HG03439 (cell line): ENCODE results near the gene ARID3B.

Experiments used
- ATAC-seq: cut with Tn5 transposase; IDR thresholded peaks from one replicate; pipeline ENCODE4 v1.9.1; 2021; ENCODE audit warnings: mild to moderate bottlenecking, moderate library complexity; ENCODE audit not compliant: unreplicated experiment

Gene ARID3B

GRCh38 chr15:74633781-74634180, 92.8 kb downstream of the ARID3B start:
- ATAC-seq: no peak

DNA sequence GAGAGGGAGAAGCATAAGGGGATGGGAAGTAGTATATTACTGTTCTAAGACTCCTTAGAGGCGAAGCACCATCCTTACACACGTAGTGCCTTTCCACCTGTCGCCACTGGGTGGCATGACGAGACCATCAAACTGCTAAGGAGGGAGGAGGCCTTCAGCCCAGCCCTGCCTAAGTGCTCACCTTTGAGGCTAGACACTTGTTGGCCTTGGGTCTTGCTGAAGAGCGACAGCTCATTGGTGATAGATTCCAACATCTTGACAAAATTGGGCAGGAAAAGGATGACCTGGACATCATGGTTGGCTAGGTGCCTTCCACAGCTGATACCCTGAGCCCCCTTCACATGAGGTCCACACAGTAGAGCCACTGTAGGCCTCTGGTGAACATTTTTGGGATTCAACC, 94.2 kb downstream of the ARID3B start:
- no peak for ATAC-seq

- ATAC-seq: no peak
These were observed 96.0 kb downstream of the ARID3B start for GRCh38 chr15:74636984-74637383.

- no peak for ATAC-seq
These were observed 100.1 kb downstream of the ARID3B start for GRCh38 chr15:74641151-74641550.

DNA sequence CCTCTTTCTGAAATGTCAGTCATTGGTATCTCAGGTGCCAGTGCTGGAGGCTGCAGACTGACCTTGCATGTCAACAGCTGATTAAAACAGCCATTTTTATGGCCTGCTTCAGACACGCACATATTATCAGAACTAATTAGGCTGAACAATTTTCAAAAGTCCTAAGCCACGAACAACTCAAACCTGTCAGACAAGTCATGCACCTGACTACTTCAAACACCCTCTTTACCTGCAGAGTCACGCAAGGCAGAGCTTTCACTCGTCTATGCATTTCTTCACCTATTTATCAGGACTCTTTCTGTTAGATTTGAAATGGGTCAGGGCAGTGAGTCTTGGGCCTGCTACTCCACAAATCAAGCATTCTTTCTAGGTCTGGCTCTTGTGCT, 101.3 kb downstream of the ARID3B start:
- no peak for ATAC-seq

DNA sequence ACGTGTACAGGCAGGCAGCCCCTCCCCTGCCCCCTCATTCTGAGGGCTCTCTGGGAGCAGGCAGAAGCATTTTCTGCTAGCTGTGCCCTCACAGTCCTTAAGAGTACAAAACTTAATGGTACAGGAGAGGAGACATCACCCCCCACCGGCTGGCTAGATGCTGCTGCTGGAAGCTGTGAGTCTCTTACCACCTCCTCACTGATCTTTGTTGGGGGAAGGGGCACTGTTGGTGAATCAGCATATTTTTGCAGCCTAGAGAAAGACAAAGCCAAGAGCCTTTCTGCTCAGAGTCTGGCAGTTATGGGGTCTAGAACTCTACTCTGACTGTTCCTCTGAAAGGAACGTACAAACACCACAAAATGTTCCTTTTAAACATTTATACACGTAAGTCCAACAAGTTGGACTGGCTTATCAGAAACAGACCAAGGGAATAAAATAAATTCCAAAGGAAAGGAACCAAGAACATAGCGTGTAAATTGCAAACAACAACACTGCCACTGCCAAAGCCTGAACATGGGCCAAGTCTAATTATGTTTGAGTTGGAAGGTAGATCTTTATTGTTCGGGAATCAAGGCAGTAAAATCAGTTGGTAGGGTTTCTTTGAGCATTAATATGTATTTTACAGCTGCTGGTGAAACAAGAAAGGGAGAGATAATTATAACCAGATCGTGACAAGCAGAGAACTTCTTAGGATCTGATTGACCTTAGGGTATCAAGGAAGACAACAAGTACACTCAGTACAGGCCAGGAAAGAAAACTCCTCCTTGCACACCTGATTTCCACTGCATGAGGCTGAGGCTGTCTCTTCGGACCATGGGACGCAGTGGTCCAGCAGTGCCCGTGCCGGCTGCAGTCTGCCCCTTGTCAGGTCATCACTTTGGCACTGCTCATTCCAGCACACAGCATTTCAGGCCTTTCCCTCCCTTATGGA, 102.0 kb downstream of the ARID3B start:
- ATAC-seq: no peak

DNA sequence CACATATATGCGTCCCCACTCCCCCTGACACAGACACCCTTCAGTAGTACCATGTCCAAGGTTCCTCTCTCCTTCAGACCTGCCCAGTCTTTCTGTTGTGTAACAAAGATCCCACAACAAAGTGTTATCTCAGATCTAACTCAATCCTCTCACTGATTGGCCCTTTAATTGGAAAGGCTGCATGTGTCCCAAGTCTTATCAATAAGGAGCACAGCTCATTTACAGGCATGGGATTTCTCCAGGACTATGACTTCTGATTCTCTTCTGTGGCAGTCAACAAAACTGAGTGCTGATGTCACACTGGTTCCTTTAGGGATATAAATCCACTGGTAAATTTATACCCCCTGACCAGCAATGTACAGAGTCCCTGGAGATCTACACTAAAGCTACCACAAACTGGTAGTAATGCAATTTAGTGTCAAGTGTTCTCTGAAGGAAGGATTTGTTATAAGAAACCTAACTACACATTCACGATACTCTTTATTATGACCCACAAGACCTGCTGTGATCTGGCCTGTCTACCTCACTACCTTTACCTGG, 102.7 kb downstream of the ARID3B start:
- ATAC-seq: no peak

DNA sequence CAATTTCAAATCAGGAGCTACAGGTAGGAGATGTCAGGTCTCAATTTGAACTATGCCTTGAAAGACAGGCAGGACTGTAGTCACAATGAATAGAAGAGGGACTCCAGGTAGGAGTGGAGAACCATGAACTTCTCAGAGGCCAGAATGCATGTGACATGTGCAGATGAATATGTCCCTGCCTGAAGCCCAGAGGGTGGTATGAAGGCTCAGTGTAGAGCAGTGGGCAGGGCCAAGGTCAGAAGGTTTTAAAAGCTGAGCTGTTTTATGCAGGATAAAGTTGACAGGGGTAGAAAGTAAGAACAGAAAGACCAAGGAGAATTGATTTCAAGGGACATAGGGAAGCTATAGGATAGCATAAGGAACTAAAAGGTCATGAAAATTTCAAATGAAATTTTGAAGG, 105.5 kb downstream of the ARID3B start:
- no peak for ATAC-seq
